Stimulated activated CD4-positive, alpha-beta T cell treated with anti-CD3 and anti-CD28 coated beads, Interleukin-2, amount 100 ng/mL, for 48 hours (primary cell): ENCODE data around the gene EPHA4.

Source experiments
- DNase-seq, 2 donors: peaks; one replicate each; pipeline ENCODE4 v3.0.0-alpha.2; 2020

The EPHA4 gene

DNA sequence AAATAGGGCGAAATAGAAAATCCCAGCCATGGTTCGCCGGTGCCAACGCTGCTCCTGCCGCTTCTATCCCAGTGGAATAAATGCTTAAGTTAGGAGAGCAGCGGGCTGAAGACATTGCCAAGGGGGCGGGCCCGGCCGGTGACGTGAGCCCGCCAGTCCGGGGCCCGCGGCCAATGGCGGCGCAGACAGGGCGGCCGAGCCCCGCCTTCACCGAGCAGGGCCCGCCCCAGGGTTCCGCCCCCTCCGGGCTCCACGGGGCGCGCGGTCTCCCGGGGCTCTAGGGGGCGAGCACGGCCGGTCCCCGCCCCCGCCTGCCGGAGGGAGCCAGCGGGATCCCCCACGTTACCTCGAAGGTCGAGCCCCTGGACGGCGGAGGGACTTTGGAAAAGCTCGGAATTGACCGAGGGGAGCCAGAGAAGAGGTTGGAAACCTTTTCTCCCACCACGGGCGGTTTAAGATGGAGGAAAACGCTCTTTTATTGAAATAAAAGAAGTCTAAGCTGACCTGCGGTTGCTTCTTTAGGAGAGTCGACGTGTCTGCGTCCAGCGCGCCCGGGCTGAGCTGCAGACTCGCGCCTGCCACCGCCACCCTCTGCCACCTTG is at the start of gene EPHA4:
Gene EPHA4, minus strand, starts transcription at position 86 of the 602 bp plus-strand sequence. Its CDS starts 56 bp downstream, at position 30.
- DNase-seq, result peak; percentile 75 to 78

DNA sequence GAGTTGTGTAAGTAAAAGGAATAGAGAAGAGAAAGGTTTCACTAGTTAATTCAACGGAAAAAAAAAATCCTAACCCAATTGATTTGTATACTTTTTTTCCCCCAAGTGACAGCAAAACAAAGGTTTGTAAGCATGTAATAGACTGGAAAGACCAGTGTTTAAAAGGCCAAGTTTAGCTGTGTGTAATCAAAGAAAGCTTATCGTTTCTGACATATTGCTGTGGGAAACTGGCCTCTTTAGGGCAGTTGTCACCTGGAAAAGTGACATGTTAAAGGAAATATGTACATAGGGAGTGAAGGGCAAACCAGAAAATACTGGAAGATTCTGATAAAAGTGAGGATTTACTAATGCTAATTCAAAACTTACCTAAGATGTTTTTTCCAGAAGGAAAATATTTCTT is 45.9 kb upstream of the EPHA4 start:
- no peak for DNase-seq

DNA sequence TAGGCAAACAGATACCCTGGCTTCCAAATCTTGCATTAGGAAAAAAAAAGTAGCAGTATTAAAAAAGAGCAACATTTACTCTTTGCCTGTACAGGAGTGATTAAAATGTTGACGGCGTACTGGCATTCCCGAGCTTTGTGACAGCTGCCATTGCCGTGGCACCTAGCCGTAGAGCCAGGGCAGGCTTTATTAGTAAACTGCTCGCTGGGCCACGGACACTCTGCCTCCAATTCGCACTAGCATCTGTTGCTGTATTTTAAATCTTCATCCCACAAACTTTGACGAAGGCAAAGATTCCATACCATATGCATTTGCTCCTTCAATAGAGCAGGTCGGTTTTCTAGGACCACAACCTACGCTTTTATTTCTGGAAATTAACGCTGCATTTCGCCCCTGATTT is 44.5 kb upstream of the EPHA4 start:
- DNase-seq, result no peak

DNA sequence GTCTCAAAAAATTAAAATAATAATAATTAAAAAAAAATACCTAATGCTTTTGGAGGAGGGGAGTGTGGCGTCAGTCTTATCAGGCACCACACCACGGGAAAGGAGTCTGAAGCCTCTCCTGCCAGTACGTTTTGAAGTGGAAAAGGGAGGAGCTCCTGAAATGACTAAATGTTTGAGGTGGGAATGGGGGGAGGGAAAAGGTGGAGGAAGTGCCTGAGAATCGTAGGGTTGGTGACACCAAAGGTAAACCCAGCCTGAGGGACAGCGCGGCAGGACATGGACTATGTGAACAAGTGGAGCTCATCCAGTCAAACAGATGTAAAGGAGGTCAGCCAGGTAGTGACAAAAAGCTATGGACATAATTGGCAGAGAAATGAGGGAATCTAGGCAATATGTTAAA is 42.2 kb upstream of the EPHA4 start:
- no peak for DNase-seq

DNA sequence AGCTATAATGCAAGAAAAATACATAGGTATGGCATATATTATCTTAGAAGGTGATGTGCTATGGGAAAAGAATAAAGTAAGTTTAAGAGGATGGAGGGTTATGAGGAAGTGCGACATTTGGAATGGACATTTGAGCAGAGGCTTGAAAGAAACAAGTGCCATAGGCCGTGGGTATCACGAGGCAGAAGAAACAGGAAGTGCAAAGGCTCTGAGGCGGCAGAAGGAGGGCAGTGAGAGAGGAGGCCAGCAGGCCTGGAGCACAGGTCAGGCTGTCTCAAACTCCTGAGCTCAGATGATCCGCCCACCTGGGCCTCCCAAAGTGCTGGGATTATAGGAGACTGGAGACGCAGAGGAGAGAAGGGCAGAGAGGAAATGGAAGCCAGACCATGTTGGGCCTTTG is 40.7 kb upstream of the EPHA4 start:
- no peak for DNase-seq

DNA sequence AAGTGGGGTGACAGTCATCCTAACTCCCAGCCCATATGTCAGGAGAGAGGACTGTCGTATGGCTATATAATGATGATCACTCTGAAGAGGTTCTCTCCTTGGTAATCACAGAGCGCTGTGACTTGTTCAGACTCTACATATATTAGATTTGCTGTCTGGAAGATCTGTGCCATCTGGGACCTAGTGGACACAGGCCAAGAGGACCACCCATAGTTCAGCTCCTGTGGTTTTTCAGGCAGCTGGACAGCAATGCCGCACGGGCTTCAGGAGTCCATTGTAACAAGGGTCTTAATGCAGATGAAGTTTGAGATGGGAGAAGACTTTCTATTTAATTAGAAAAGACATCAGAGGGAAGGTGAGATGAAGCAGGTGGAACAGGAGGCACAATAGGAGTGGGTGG is 40.1 kb upstream of the EPHA4 start:
- DNase-seq, result no peak

DNA sequence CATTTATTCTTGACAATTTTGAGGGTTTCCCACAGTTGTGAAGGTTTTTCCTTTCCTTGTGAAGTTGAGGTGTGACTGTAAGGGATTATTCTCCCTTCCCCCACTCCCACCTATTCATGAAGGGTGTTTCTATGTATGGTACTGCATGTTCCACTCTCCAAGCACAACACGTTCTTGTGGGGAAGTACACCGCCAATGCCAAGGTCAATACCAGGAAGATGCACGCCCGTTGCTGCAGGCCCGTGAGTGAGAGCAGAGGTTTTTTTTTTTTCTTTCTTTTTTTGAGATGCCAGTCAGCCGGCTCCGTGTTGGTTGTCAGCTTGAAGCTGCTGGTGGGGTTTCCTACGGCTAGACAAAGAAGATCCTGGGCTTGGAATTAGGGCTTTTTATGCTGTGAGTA is 38.6 kb upstream of the EPHA4 start:
- DNase-seq, result no peak

DNA sequence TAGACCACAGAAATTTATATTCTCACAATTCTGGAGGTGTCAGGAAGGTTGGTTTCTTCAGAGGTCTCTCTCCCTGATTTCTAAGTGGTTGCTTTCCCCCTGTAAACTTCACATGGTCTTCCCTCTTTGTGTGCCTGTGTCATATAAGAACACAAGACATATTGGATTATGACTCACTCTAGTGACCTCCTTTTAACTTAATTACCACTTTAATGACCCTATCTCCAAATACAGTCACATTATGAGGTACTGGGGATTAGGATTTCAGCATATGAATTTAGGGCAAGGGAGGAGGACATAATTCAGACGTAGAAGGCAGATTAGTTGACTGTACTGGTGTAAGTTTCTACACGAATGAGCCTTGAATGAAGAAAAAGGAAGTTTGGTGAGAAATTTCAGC is 38.2 kb upstream of the EPHA4 start:
- DNase-seq, result no peak

DNA sequence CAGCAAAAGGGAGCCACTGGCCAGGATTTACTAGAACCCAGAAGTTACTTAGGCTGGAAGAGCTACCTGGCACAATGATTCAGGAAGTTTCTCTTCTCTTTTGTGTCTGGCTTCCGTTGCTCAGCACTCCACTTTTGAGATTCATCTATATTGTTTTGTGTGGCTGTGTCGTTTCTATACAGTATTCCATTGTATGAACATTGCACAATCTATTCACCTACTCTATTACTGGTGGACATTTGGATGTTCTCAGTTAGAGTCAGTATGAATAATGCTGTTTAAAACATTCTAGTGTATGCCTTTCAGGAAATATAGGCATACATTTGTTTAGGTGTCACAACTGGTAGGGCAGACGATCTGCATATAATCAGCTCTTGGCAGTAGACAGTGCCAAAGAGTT is 36.3 kb upstream of the EPHA4 start:
- DNase-seq, result no peak

DNA sequence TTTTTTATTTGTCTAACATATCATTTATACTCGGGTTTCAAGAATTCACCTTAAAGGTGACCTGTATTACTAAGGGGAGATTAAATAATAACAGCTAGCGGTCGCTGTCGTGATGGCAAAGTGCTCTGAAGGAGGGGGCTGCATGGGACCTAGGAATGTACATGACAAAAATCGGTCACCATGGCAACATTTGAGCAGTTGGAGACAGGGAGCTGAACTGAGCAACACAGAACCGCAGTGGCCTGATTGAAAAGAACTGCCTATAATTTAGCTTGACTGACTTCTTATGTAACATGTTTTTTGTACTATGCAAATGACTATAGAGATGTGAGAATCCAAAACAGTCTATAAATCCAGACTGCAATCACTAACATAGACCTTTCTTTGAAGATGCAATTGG is 34.3 kb upstream of the EPHA4 start:
- DNase-seq, result no peak

DNA sequence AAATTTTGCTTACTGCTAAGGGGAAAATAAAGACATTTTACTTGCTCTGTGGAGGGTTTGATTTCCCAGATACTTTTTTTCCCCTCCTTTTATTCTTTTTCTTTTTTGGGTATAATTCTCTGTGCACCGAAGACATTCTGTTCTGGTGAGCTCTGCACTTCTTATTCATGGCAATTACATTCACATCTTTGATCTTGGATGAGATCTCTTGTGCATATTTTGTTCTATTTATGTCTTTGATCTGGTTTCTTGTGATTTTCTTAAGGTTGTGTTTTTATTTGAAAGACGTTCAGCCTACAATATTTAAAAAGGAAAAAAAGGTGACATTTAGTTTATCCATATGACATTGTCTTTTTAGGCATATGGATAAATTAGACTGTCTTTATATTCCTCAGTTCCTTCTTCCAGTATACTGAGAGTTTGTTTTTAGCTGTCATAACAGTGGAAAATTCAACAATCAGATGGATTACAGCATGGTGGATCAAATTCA is 33.7 kb upstream of the EPHA4 start:
- no peak for DNase-seq

DNA sequence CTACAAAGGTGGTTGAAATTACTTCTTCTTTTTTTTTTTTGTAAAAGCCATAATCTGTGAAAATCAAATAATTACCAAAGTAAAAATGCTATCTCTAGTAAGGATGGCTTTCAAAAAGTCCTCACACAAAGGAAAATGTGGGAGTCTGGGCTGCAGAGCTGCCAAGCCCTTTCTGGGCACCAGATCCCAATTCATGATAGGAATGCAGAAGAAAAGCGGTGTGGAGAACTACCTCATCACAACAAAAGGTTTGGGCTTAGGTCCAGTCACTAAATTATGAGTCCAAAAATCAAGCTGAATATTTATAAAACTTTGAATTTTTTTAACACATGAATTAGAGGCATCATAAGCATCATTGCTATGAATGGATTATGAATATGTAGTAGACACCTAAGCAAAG is 30.8 kb upstream of the EPHA4 start:
- DNase-seq, result no peak

DNA sequence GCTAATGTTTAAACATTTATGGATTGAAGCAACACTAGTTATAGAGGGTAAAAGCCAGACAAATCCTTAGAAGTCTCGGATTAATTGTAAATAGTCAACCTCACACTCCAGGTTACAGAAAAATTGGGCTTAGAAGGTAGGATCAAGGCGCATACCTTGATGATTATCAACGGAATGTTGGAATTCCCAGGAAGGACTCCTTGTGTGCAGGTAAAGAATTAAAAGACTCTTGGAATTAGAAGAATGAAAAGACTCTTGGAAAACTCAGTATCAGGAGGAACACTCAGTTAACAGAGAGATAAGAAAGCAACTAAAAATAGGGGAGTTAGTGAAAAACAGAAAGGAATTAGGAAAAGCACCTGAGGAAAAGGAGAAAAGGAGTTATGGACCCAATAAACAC is 29.3 kb upstream of the EPHA4 start:
- DNase-seq, result no peak

DNA sequence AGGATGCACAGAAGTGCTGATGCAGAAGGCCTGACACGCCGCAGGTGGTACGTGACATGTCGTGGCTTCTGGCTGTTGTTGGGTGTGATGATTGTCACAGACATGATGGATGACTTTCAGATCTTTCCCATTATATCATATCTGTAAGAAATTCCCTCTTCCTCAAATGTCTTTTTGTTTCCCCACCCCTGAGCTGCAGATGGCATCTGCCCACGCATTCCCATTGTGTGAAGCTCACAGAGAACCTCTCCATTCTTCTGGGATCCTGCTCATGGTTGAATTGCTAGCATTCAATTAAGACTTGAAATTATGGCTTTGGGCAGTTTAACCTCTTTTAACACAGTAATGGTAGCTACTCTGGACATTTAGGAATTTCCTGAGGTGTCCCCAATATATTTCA is 28.3 kb upstream of the EPHA4 start:
- DNase-seq, result no peak

DNA sequence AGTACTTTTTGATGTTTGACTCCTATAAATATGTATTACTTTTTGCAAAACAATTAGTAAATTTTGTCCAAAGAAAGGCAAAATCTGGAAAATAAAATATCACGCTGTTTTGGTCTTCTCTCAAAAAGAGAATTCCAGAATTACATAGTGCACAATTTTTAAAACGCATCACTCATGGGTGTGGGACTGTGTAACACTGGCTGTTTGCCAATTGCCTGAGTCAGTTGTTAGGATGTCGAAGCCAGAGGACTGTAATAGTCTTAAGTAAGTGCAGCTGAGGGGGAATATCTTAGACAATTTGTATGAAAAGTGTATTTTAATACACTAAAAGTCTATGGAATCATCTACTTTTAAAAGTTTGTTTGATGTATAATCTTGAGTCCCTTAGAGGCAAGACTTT is 24.1 kb upstream of the EPHA4 start:
- no peak for DNase-seq

DNA sequence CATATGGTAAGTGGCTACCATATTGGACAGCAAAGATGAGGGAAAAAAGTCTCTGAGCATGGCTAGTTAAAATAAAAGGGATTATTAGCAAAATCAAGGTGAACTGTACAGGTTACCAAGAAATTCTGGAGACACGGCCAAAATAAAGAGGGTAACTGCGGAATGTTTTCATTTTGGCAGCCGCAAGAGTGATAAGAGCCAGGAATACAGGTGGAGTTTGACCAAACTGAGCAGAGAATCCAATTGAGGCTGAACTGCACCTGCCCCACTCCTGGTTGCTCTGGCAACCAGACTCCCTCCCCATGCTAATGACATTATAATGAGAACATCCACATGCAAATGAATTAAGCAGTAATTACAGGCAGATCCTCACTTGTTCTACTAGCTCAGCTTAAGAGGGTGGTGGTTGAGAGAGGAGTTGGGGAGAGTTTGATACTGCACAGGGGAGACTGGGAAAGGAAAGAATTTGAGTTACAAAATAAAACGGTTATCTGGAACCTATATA is 18.8 kb upstream of the EPHA4 start:
- no peak for DNase-seq

DNA sequence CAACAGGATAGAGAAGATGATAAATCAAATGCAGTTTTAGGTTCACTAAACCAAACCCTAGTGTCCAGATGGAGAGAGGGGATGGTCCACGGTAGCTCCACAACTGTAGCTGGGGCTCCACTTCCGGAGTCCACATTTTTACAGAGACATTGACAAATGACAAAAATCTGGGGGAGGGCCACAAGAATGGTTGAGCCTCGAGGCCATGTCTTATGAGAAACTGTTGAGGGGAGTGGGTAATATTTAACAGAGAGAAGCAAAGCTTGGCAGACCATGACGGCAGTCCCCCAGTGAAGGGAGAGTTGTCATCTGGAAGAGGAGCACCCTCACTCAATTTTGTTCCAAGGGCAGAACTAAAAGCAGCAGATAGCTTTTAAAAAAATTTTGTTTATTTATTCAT is 17.6 kb upstream of the EPHA4 start:
- no peak for DNase-seq

DNA sequence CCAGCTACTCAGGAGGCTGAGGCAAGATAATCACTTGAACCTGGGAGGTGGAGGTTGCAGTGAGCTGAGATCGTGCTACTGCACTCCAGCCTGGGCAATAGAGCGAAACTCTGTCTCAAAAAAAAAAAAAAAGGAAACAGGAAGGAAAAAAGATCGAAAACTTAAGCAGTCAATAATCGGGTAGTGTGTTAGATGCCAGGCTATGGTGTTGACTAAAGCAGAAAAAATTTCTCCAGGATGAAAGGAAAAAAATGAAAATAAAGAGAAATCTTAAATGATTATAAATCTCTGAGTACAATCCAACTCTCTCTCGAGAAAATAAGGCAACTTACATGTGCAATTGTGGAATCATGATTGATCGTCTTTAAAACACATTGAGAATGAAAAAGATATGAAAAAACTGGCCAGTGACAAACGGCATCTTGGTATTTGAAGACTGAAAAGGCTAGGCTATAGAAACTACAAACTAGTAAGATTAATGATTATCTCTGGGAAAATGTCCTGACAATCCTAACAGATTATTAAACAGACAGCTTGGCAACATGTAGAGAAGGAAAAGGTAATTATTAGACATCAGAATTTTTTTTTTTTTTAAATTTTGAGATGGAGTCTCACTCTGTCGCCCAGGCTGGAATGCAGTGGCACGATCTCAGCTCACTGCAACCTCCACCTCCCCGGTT is 16.3 kb upstream of the EPHA4 start:
- DNase-seq, result no peak

DNA sequence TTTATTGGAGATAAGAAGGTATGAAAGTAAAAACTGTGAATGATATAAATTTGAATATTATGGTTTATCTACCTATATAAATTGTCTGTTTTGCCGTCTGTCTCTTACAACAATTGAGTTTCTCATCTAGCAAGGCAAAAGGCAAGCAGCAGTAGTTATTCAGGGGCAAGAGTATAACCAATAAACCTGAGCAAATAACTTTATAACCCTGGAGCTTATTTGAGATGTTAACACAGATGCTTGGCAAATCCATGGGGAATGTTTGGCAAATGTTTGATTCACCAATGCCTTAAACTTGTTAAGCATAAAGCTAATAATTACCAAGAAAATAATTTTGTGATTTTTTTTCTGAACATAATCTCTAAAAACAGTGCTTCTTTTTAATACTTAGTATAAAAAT is 9.9 kb upstream of the EPHA4 start:
- DNase-seq, result no peak

DNA sequence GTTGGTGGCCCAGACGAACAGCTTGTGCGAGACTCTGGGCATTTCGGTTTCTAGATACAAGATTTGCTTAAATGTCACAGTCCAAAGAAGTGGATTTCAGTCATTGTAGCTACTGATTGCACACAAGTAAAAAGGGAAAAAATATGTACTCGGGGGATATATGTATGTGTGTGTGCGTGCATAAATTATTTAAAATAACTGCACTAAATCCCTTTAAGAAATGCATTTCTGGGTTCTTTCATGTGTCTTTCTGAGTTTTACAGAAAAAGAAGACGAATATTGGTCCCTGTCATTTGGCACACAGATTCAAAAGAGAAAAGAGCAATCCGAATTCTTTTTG is 2.1 kb upstream of the EPHA4 start:
- DNase-seq, result no peak

DNA sequence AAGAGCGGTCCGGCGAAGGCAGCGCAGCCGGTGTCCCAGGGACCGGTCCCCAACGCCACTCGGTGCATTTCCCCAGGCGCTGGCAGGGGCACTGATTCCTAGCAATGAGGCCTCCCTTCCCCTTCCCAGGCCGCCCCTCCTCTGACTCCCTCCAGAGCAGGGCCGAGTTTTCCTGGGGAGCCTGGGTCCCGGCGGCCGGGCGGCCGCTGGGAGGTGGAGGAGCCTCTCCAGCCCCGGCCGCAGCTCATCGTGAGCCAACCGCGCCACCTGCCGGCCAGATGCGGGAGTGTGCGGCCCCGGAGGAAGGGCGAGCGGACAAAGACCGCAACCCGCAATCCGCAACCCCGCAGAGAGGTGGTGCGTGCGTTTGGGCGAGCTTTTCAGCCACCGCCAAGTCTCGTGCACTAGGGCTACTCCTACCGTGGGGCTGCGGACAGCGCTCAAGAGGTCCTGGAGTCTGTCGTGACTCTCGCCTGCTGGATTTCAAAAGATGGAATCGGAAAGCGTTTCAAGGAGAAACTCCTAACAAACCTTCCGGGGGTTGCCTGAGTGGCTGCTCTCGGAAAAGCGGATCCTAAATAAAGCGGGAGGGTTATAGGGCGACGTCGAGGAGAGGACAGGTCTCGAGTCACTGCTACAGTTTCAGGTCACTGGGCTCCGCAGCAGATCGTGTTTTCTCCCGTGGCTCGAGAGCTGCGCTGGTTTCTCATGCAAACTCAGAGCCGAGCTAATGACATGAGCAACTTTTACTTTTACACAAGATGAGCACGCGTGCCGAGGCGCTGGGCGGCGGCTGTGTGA is 1.5 kb upstream of the EPHA4 start:
- DNase-seq, result peak; percentile 81 to 83

DNA sequence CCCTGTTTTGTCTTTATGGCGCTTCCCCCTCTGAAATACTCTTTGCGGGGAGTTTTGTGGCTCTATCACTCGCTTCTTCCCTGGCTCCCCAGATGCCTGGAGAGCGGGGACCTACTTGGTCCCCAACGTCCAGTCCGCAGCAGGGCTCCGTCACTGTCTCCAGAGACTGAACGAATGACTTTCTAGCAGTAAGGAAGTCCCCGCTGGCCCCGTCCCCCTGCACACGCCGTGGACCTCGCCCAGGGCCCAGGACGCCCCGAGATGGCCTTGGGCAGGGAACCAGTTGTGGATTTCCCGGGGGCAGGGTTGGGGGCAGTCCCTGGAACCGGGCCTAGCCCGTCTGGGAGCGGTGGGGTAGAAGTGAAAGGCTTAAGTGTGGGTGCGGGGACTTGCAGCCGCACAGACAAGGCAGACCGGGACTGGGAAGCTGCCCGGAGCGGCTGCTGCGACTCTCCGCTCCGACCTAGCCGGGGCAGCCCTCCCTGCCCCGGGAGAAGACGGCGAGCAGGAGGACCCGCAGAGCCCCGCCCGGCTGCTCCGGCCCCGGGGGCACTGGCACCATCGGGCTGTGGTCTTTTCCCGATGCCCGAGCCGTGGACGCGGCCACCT is 821 bp upstream of the EPHA4 start:
- DNase-seq, result peak; percentile 19 to 21

DNA sequence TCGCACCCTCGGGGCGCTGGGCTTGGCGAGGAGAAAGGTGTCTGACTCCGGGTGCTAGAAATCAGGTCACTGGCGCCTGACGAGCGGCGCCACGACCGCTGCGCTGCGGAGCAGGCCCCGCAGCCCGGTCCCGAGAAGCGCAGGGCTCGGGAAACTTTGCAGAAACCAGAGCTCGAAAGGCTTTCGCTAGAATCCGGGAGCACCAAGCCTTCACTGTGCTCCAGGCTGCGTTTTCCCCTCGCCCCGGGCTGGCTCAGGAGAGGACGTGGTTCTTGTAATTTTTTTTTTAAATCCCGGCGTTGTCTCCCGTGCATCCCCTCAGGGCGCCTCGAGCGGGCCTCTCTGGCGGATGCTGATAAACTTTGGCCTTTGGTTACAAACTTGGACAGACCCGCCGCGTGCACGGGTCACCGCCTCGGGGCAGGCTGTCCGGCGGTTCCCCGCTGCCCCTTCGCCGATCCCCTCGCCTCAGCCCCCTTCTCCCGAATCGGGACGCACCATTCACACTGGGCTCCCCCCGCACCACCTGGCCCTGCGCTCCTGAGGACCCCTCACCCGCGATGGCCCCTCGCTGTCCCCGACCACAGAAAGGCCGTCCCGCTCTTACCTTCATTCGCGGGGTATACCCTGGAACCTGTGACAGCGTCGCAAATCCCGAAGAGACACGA is 419 bp downstream of the EPHA4 start:
- DNase-seq, result peak; percentile 9 to 17
